Mononuclear cell (primary cell): Measurements from ENCODE around the gene UBE2R2. TPM values are rescaled to one million over a fixed set of nuclear protein-coding genes. Genes with fewer than 3 reads are reported as not detected.

Experiments
- H3K27me3 ChIP-seq: 2 replicates; pipeline ENCODE4 v1.6.0; 2011; ENCODE audit warnings: low read length, control low read depth; ENCODE audit not compliant: insufficient read depth
- H3K4me1 ChIP-seq: 2 replicates; pipeline ENCODE4 v1.5.1; 2011; ENCODE audit warnings: mild to moderate bottlenecking, low read length, control low read depth; ENCODE audit not compliant: insufficient read depth
- H3K4me3 ChIP-seq: 2 replicates; pipeline ENCODE4 v1.5.1; 2011; ENCODE audit warnings: mild to moderate bottlenecking, low read length, moderate library complexity
- H3K9me3 ChIP-seq: 2 replicates; pipeline ENCODE4 v1.5.1; 2011; ENCODE audit warnings: low read depth, mild to moderate bottlenecking, control low read depth, low read length
- total RNA-seq: library from RNA; depleted of rRNA; stranded (reverse); fragments of >200 nt; gene quantifications from one replicate; pipeline ENCODE4 v1.2.3, GENCODE V29; 2012

UBE2R2 gene
- total RNA-seq, 1 donor = 21.2 TPM

DNA sequence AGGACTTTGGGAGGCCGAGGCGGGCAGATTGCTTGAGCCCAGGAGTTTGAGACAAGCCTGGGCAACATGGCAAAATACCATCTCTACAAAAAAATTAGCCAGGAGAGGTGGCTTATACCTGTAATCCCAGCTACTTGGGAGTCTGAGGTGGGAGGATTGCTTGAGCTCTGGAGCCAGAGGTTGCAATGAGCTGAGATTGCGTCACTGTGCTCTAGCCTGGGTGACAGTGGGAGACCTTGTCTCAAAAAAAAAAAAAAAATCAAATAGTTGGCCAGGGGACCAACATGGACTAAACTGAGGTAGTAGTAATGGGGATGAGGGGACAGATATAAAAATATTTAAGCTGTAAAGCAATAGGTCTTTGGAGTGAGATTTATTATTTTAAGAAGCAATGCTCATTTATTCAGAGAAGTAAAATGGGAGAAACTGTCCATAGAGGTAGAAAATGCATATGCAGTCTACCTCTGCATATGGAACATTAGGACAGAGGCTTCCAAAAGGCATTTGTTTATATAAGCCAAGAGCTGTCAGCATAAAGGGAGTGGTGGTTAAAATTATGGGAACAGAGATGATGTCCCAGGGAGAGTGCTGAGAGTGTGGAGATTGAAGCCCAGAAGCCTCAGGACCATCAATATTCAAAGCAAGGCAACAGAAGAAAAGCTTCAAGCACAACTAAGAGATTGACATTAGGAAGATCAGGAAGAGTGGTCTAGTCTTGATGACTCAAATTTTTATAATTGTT, 98.1 kb downstream of the UBE2R2 start:
- H3K9me3 ChIP-seq = no peaks in the 10 kb centered on the region
- H3K4me1 ChIP-seq = no peaks in the 10 kb centered on the region
- no peaks in the 10 kb centered on the region for H3K27me3 ChIP-seq
- no peak overlapping the region for H3K4me3 ChIP-seq

DNA sequence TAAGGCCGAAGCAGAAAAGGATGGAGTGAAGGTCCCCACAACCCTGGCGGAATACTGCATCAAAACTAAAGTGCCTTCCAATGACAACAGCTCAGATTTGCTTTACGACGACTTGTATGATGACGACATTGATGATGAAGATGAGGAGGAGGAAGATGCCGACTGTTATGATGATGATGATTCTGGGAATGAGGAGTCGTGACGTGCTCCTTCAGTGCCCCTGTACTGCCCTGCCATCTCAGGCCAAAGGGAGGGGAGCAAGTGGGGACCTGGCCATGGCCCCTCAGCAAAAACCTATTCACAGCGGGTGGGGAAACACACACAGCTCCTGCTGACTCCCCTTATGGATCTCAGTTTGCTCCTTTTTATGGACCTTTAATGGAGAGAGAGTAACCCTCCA, 100.1 kb downstream of the UBE2R2 start:
- Histone ChIP-seq H3K4me3 (no peak overlapping the region), H3K4me1 (no peaks in the 10 kb centered on the region), H3K27me3 (no peaks in the 10 kb centered on the region), H3K9me3 (no peaks in the 10 kb centered on the region)

DNA sequence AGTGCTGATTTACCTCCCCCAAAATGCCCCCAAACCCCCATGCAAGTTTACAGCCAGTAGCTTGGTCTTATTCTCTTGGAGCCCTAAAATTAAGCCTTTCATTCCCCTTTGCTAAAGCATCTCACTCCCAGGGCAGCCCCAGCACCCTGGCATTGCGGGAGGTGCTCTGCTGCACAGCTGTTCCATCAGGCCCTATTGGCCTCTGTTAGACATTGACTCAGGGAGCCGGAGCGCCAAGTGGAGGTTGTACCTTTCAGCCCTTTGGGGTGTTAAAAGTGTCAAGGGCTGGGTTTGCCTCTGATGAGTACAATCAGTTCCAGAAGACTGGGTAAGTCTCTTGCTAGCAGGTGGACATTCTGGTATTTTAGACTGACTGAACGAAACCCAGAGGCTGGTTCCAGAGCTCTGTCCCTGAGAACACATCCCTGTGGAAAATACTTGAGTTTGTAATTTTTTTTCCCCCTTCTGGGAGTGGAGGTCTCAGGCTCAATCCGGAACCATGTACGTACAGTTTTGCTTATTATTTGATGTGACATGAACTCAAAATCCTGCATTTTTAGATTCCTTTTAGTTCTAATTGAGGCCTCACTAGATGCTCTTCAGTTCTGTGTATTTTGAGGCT, 102.4 kb downstream of the UBE2R2 start:
- Histone ChIP-seq H3K4me3 (no peak overlapping the region), H3K4me1 (no peaks in the 10 kb centered on the region), H3K9me3 (no peaks in the 10 kb centered on the region), H3K27me3 (no peaks in the 10 kb centered on the region)

DNA sequence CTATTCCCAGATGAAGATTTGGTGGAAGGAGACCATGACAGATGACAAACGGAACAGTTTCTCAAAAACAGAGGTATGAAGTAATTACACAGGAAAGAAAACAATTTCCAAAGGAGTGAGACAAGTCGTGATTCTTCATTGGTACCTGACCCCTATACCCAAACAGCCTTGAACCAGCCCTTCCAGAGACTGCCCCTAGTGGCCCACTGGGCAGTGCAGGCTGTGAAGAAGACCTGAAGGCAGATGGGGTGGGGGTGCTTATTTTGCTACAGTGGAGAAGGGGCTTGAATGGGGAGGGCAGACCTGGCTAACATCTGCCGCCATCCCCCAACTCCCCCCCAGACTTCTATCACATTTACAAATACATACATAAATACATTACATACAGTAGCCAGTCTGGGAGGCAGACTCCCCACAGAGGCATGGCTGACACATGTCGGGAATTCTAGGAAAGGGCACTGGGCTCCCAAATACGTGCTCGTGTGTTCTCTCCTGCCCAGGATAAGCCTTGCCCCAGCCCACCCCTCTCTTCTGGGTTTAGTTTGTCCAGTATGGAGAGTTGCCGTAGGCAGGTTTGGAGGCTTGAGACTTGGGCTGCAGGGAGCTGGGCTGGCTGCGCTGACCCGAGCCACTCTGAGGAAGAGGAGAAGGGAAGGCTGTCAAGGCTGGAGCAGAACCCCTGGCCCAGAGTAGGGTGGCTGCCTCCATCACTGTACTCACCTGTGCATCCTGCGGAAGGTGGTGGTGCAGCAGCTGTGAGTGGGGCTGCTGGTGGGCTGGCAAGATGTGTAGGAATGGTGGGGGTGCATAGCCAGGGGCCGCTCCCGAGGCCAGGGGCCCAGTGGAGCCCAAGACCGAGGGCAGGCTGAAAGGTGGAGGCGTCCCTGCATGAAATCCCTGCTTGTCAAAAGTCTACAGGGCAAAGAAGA, 105.3 kb downstream of the UBE2R2 start:
- Histone ChIP-seq H3K4me1 (no peaks in the 10 kb centered on the region), H3K27me3 (no peaks in the 10 kb centered on the region), H3K9me3 (no peaks in the 10 kb centered on the region), H3K4me3 (no peak overlapping the region)

DNA sequence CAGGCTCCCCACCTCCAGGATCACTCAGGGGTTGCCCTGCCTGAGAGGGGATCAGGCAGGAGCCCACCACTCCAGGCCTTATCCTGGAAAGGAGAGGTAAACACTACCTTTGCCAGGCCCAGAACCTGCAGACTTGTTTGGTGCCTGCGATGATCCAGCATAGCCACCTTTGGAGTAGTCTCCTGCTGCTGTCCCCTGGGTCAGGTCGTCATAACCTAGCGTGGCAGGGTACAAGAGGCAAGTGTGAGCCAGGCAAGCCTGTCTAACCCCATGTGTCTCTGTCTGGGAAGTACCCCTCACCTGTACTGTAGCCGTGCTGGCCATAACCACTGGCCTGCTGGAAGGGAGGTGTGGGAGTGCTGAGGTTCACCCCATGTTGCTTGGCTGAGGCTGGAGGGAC, 106.1 kb downstream of the UBE2R2 start:
- Histone ChIP-seq H3K9me3 (no peaks in the 10 kb centered on the region), H3K4me1 (no peaks in the 10 kb centered on the region), H3K27me3 (no peaks in the 10 kb centered on the region), H3K4me3 (no peak overlapping the region)

DNA sequence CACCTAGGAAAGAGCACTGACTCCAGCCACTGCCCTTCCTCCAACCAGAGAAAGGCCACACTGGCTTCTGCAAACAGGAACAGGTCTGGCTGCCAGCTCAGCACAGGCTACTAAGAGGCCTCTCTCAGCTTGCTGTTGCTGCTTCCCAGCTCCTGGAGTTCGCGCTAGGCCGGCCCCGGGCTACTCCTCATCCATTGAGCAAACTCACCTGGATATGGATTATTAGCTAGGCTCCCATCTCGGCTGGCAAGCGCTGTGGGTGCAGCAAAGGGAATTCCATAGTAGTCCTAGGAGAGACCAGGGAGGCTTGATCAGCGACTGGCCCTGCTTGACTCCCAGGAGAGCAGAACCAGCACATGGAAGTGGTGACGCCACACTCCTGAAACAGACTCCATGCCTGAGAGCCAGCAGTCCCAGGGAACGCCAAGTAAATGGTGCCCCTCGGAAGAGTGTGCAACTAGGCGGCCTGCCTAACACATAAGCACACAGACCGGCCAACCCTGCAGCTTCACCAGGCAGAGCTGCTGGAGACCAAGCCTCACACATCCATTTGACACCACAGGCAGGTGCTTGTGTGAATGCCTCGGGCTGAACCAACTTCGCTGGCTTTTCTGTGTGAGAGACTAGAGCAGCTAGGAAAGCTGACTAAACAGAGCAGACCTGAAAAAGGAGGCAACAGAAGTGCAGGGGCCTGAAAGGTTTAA, 107.2 kb downstream of the UBE2R2 start:
- no peaks in the 10 kb centered on the region for H3K9me3 ChIP-seq
- H3K27me3 ChIP-seq = no peaks in the 10 kb centered on the region
- no peaks in the 10 kb centered on the region for H3K4me1 ChIP-seq
- H3K4me3 ChIP-seq = no peak overlapping the region

DNA sequence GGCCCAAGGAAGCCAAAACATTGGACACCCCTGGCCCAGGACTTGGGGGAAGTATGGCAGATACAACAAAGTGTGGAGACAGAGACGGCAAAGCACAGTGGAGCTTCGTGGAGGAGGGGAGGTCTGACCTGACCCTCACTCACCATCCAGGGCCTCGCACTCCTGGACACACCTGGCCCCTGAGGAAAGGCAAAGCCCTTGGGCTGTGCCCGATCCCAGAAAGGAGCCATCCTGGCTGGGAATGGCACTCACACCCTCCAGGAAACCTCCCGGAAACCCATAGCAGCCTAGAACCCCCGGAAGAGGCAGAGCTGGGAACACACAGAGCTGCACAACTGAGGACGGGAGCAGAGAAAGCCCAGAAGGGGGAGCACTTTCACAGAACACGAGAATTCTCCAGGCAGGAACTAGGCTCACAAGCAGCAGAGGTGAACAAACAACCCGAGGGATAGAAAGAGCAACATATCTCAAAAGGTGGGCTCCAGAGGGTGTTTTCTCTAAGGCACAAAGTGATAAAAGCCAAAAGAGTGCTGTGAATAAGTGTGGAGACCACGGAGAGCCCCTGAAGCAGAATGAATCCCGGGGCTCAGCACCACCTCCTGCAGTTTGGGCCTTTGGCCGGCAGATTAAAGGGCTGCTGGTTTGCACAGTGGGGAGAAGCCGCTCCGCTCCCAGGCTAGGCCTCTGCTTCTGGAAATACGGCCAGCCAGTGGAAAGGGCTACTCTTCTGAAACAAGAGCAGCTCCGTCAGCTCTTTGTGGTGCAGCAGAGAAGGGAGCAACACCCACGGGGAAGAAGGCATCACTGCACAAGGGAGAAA, 108.2 kb downstream of the UBE2R2 start:
- Histone ChIP-seq H3K9me3 (no peaks in the 10 kb centered on the region), H3K4me1 (no peaks in the 10 kb centered on the region), H3K27me3 (no peaks in the 10 kb centered on the region), H3K4me3 (no peak overlapping the region)

DNA sequence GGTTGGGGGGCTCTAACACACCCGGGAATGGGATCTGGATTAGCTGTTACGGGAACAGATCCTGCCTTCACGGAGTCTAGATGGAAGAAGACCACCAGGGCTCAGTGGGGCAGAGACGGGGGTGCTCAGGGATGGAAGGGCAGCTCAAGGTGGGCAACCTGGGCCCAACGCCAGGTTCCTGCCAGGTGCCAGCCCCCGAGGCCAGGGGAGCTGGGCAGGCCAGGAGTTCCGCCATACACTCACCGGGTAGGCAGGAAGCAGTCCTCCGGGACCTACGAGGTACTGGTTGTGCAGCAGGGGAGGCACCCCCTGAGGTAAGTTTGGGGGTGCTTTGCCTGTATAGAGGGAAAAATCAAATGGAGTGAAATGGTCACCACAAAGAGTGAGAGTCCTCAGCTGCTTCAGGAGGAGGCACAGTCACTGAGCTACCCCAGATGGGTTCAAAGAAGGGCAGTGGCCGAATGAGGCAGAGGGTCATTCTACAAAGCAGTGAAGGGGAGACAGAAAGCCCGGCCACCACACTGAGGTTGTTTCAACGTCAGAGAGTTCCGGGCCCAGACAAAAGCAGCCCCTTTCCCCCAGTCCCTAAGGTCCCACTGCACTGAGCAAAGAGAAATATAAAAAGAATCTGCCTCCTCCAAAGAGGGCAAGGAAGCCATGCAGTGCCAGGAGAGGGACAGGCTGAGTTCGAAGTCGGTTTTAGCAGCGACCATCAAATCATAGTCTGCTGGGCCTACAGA, 110.0 kb downstream of the UBE2R2 start:
- Histone ChIP-seq H3K27me3 (no peaks in the 10 kb centered on the region), H3K4me1 (no peaks in the 10 kb centered on the region), H3K4me3 (no peak overlapping the region), H3K9me3 (no peaks in the 10 kb centered on the region)

DNA sequence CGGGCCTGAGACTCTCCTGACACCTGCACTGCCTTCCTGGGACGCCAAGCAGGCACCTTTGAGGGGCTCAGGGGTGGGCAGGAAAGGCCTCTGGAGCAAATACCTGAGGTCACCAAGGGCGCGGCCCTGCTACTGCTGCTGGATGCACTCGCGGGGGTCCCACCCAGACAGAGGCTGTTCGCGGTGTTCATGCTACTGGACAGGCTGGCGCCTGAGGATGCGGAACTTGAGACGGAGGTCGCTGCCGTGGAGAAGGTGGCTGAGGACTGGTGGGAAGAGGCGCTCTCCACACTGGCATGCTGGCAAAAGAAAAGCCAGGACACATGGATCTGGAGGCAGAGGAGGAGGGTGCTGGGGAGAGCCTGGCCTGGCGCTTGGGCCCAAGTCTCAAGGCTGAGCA, 110.7 kb downstream of the UBE2R2 start:
- Histone ChIP-seq H3K9me3 (no peaks in the 10 kb centered on the region), H3K27me3 (no peaks in the 10 kb centered on the region), H3K4me3 (no peak overlapping the region)

DNA sequence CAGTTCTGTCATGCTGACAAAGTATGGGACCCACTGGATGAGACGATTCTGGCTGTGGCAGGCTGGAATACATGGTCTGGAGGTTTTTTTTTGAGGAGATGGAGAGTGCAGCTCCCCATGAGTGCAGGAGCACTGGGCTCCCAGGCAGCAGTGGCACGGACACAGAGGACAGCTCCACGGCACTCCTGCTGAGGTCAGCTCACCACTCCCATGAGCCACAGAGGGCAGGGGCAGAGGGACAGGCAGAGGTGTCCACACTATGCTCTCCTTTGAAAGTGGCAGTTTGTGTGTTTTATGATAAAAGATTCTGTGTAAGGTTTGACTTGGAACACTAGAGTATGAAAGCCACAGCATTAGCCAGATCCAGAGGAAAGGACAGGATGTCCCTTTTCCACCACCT, 114.4 kb downstream of the UBE2R2 start:
- Histone ChIP-seq H3K4me3 (no peak overlapping the region), H3K4me1 (no peaks in the 10 kb centered on the region), H3K27me3 (no peaks in the 10 kb centered on the region), H3K9me3 (no peaks in the 10 kb centered on the region)

More for the DNA sequence above, 110.7 kb downstream of the UBE2R2 start:
- H3K4me1 ChIP-seq = no peaks in the 10 kb centered on the region

DNA sequence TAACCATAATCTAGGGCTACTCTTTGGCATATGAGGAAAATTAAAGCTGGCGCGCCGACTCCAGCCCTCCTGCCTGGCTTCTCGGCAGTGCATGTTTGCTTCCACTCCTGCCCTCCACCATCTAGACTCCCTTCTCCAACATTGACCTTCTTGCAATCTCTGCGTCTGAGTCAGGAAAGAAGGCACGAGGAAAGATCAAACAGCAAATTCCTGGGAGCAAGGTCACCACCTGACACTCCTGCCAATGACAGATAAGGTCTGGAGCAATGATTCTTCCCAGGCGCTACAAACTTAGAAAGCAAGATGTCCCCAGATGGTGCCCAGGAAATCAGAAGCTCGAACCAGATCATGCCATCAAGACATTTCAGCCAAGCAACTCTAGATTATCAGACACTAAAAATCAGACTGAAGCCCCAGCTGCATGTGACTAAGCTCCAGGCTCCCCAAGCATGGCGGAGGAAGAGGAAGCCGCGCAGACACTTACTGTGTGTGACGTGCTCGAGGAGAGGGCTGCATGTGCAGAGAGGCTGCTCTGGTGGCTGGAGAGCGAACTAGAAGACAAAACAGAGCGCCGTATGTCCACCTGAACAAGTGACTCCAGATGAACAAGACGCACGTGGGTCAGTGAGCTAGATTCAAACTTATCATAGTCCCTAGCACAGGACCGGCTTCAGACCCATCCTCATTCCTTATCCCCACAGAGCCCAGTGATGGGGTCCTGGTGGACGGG, 115.3 kb downstream of the UBE2R2 start:
- H3K9me3 ChIP-seq = no peaks in the 10 kb centered on the region
- no peaks in the 10 kb centered on the region for H3K4me1 ChIP-seq
- H3K4me3 ChIP-seq = no peak overlapping the region
- no peaks in the 10 kb centered on the region for H3K27me3 ChIP-seq

DNA sequence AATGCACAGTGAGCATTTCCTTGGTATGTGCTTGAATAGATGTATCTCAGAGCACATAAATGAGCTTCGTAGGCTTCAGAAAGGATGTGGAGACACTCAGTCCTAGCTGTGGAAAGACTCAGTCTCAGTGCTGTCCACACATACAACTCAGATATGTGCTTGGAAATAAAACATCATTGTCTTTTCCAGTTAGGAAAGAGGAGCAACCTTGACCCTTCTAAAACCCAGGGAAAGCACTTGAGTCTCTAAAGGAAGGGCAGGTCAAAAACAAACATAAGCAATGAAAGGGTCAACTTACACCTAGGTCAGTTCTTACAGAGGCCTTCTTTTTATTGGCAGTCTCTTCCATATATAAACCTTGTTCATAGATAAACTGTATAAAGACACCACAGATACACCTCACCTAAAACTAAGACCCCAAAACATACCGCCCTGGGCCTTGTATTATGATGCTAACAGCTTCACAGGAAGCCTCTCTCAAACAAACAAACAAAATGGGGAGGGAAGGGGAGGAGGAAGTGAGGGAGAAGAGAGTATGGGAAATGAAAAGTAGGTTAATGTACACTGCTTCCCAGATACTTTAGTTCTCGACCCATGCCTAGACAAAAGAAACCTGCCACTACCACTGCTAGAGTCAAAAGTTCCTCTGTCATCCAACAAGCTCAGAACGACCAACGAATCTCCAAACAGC, 117.4 kb downstream of the UBE2R2 start:
- Histone ChIP-seq H3K9me3 (no peaks in the 10 kb centered on the region), H3K4me3 (no peak overlapping the region), H3K4me1 (no peaks in the 10 kb centered on the region), H3K27me3 (no peaks in the 10 kb centered on the region)
